Measurements from ENCODE around the gene FZR1. TPM values are rescaled to one million over a fixed set of nuclear protein-coding genes. Genes with fewer than 3 reads are reported as not detected.

The FZR1 gene
- total RNA-seq, 1 experiment from 2014 or later = 87.4 TPM

GRCh38 chr19:3544058-3544376 lies 37.9 kb downstream of the FZR1 start:
- intact Hi-C loops (cut with micrococcal nuclease; ENCODE audit: unreplicated experiment) = loop anchor here (10.0 kb wide), 1 partner anchor 161 kb away; the partner anchor contains the start of genes PIP5K1C and TJP3
- BruUV-seq (replicated peaks) = no TSS peak
- no peaks in the 10 kb centered on the region for H3K9me3 ChIP-seq (ENCODE audit: low read depth, low read length, poor library complexity, severe bottlenecking)
- no peak overlapping the region for H3K27ac ChIP-seq (ENCODE audit: low read depth, low read length, poor library complexity, severe bottlenecking)
- H3K27me3 ChIP-seq (replicated peaks; ENCODE audit: insufficient read depth, low read depth, low read length, poor library complexity) = no peaks in the 10 kb centered on the region
- ChIA-PET POLR2A (ENCODE audit: low non-redundant PET) (no interaction called here), CTCF (no interaction called here)
- peaks cover 23% of the 10 kb centered on the region for H3K36me3 ChIP-seq (ENCODE audit: insufficient read depth, low read length, poor library complexity, severe bottlenecking)
- no peak overlapping the region for H3K4me3 ChIP-seq (ENCODE audit: low read depth, low read length, poor library complexity, severe bottlenecking)
- H3K4me1 ChIP-seq (ENCODE audit: insufficient read depth, low read length, poor library complexity, severe bottlenecking) = no peaks in the 10 kb centered on the region
- no peak for TF ChIP-seq CTCF (conservative IDR thresholded peaks at IDR 0.05; ENCODE audit: low read depth, low read length)
- no peak for TF ChIP-seq EZH2 (IDR thresholded peaks at IDR 0.05; ENCODE audit: borderline replicate concordance, low read depth, low read length, poor library complexity, severe bottlenecking)
- DNase-seq (ENCODE audit: low spot score) = no peak

- ChIA-PET POLR2A (ENCODE audit: low non-redundant PET) (interaction anchor here (0.6 kb wide), 2 partner anchors 46 to 133 kb away, joined by 4 to 8 read pairs; no protein-coding TSS in a partner anchor), CTCF (interaction anchor here (0.6 to 0.8 kb wide), 3 partner anchors 12 to 40 kb away, joined by 5 to 7 read pairs (median 6); no protein-coding TSS in a partner anchor)
- BruUV-seq (replicated peaks) = no TSS peak
- H3K27me3 ChIP-seq (replicated peaks; ENCODE audit: insufficient read depth, low read depth, low read length, poor library complexity) = no peaks in the 10 kb centered on the region
- H3K36me3 ChIP-seq (ENCODE audit: insufficient read depth, low read length, poor library complexity, severe bottlenecking) = peaks cover 14% of the 10 kb centered on the region
- DNase-seq (ENCODE audit: low spot score) = peak; percentile 61
- H3K4me1 ChIP-seq (ENCODE audit: insufficient read depth, low read length, poor library complexity, severe bottlenecking) = no peaks in the 10 kb centered on the region
- intact Hi-C loops (cut with micrococcal nuclease; ENCODE audit: unreplicated experiment) = loop anchor here (10.0 kb wide), 1 partner anchor 160 kb away; the partner anchor contains the start of genes PIP5K1C and TJP3
- no peak overlapping the region for H3K27ac ChIP-seq (ENCODE audit: low read depth, low read length, poor library complexity, severe bottlenecking)
- H3K9me3 ChIP-seq (ENCODE audit: low read depth, low read length, poor library complexity, severe bottlenecking) = no peaks in the 10 kb centered on the region
- no peak overlapping the region for H3K4me3 ChIP-seq (ENCODE audit: low read depth, low read length, poor library complexity, severe bottlenecking)
- no peak for TF ChIP-seq EZH2 (IDR thresholded peaks at IDR 0.05; ENCODE audit: borderline replicate concordance, low read depth, low read length, poor library complexity, severe bottlenecking)
- peak; percentile 97 for TF ChIP-seq CTCF (conservative IDR thresholded peaks at IDR 0.05; ENCODE audit: low read depth, low read length)
These were observed 38.9 kb downstream of the FZR1 start for GRCh38 chr19:3544742-3545668.

- Histone ChIP-seq H3K9me3 (ENCODE audit: low read depth, low read length, poor library complexity, severe bottlenecking) (no peaks in the 10 kb centered on the region), H3K4me1 (ENCODE audit: insufficient read depth, low read length, poor library complexity, severe bottlenecking) (no peaks in the 10 kb centered on the region), H3K36me3 (ENCODE audit: insufficient read depth, low read length, poor library complexity, severe bottlenecking) (peaks cover 14% of the 10 kb centered on the region), H3K27ac (ENCODE audit: low read depth, low read length, poor library complexity, severe bottlenecking) (no peak overlapping the region), H3K4me3 (ENCODE audit: low read depth, low read length, poor library complexity, severe bottlenecking) (no peak overlapping the region), H3K27me3 (replicated peaks; ENCODE audit: insufficient read depth, low read depth, low read length, poor library complexity) (no peaks in the 10 kb centered on the region)
- no peak for DNase-seq (ENCODE audit: low spot score)
- intact Hi-C loops (cut with micrococcal nuclease; ENCODE audit: unreplicated experiment) = loop anchor here (10.0 kb wide), 1 partner anchor 159 kb away; the partner anchor contains the start of genes PIP5K1C and TJP3
- POLR2A ChIA-PET (ENCODE audit: low non-redundant PET) = no interaction called here
- TF ChIP-seq CTCF (conservative IDR thresholded peaks at IDR 0.05; ENCODE audit: low read depth, low read length) (no peak), EZH2 (IDR thresholded peaks at IDR 0.05; ENCODE audit: borderline replicate concordance, low read depth, low read length, poor library complexity, severe bottlenecking) (no peak)
- no TSS peak for BruUV-seq (replicated peaks)
- CTCF ChIA-PET = no interaction called here
These were observed 39.5 kb downstream of the FZR1 start for GRCh38 chr19:3545669-3546034.

Measured in A673 (cell line).